GM12878 (cell line): Measurements from ENCODE around the gene PTGES3L. TPM values are rescaled to one million over a fixed set of nuclear protein-coding genes. Genes with fewer than 3 reads are reported as not detected.

Source experiments
- ATAC-seq: fragments of 200-7000 bp; cut with Tn5 transposase; 3 replicates; pipeline ENCODE4 v1.9.1; 2020; ENCODE audit warnings: mild to moderate bottlenecking, moderate library complexity
- BruUV-seq: library from RNA; stranded (reverse); fragments of 400-500 nt; replicated peaks from 2 replicates; lab custom pipeline; 2021; lab: Mats Ljungman, UMichigan
- CTCF ChIA-PET: fragments of 300-600 bp; sonication (Branson Sonifier 250); formaldehyde crosslinking; extraction: SDS; loops from one replicate; lab custom pipeline; 2021; ENCODE audit warnings: inconsistent platforms; lab: Yijun Ruan, JAX
- POLR2A ChIA-PET: fragments of 350-600 bp; formaldehyde crosslinking; extraction: SDS; loops from one replicate; lab custom pipeline; 2021; ENCODE audit warnings: inconsistent platforms; lab: Charles Lee
- RAD21 ChIA-PET: fragments of 300-600 bp; sonication (Branson Sonifier 250); formaldehyde crosslinking; loops from one replicate; lab custom pipeline; 2023; ENCODE audit warnings: antibody characterized with exemption; ENCODE audit not compliant: unreplicated experiment; lab: Charles Lee
- SMC1A ChIA-PET: fragments of 300-600 bp; sonication (Branson Sonifier 250); formaldehyde crosslinking; loops from one replicate; lab custom pipeline; 2023; ENCODE audit not compliant: unreplicated experiment, uncharacterized antibody; lab: Charles Lee
- DNase-seq: peaks from one replicate; pipeline ENCODE4 v3.0.0-alpha.2; 2011; ENCODE audit warnings: low read depth, low spot score
- FAIRE-seq: peaks from 3 replicates; lab custom pipeline; 2011; peaks lifted over from hg19 to GRCh38; lab: Jason Lieb, UNC
- H2AFZ ChIP-seq: 2 replicates; pipeline ENCODE4 v1.6.0; 2011; ENCODE audit warnings: low read depth, low read length, control low read depth; ENCODE audit not compliant: control insufficient read depth
- H3K27ac ChIP-seq: 2 replicates; pipeline ENCODE4 v1.5.1; 2011; ENCODE audit warnings: control low read depth; ENCODE audit not compliant: control insufficient read depth, insufficient read depth
- H3K27me3 ChIP-seq, 2 experiments: replicated peaks in 1 of 2; 2 replicates each; pipeline versions ENCODE4 v1.6.0 to v1.6.1; 2011; ENCODE audit warnings: low read length in 1 of 2; ENCODE audit not compliant: control insufficient read depth in 2 of 2, insufficient read depth in 2 of 2
- H3K36me3 ChIP-seq, 2 experiments: 2 replicates each; pipeline ENCODE4 v1.5.1; 2011; ENCODE audit warnings: low read length in 1 of 2; ENCODE audit not compliant: control insufficient read depth in 2 of 2, insufficient read depth in 2 of 2
- H3K4me1 ChIP-seq: 2 replicates; pipeline ENCODE4 v1.6.1; 2011; ENCODE audit warnings: mild to moderate bottlenecking, low read length, moderate library complexity, mixed read lengths; ENCODE audit not compliant: control insufficient read depth, insufficient read depth
- H3K4me2 ChIP-seq: 2 replicates; pipeline ENCODE4 v1.6.0; 2011; ENCODE audit warnings: control low read depth; ENCODE audit not compliant: control insufficient read depth, insufficient read depth
- H3K4me3 ChIP-seq: fragments of 200-600 bp; sonication (generic); 2 replicates; pipeline ENCODE4 v1.5.1; 2016
- H3K79me2 ChIP-seq: 2 replicates; pipeline ENCODE4 v1.6.0; 2011; ENCODE audit warnings: low read length; ENCODE audit not compliant: control insufficient read depth, insufficient read depth
- H3K9ac ChIP-seq: 2 replicates; pipeline ENCODE4 v1.8.0; 2011; ENCODE audit warnings: low read length, control low read depth, mixed read lengths; ENCODE audit not compliant: control insufficient read depth, insufficient read depth
- H3K9me3 ChIP-seq: replicated peaks from 3 replicates; pipeline ENCODE4 v1.5.1; 2011; ENCODE audit warnings: mild to moderate bottlenecking, low read length; ENCODE audit not compliant: control insufficient read depth, insufficient read depth
- H4K20me1 ChIP-seq: 2 replicates; pipeline ENCODE4 v1.6.0; 2011; ENCODE audit not compliant: control insufficient read depth, insufficient read depth
- NR2F1 ChIP-seq: fragments of 450-650 bp; conservative IDR thresholded peaks from 2 replicates; pipeline ENCODE4 v1.6.1; 2017; ENCODE audit warnings: mild to moderate bottlenecking
- SIN3A ChIP-seq: IDR thresholded peaks from 2 replicates; pipeline ENCODE4 v1.6.1; 2012; ENCODE audit warnings: low read depth, low read length, improper control_type of control experiment
- ZNF24 ChIP-seq: fragments of 450-650 bp; IDR thresholded peaks from 2 replicates; pipeline ENCODE4 v1.6.1; 2017; ENCODE audit warnings: antibody characterized with exemption, mild to moderate bottlenecking
- WGBS: methylation state at CpG from one replicate; pipeline ENCODE4 v1.1.6; 2016; ENCODE audit warnings: low lambda C conversion rate; ENCODE audit not compliant: insufficient replicate concordance, insufficient coverage; ENCODE audit errors: missing lambda C conversion rate; 5-methylcytosine and 5-hydroxymethylcytosine counted together
- in situ Hi-C: fragments of 300-500 bp; cut with MboI; formaldehyde crosslinking; loops from 9 replicates; pipeline ENCODE4 v1.14.3; 2018; ENCODE audit warnings: mixed read lengths
- intact Hi-C: fragments of 100-400 bp; cut with micrococcal nuclease; formaldehyde crosslinking; loops from one replicate; pipeline ENCODE4 v1.14.2; 2022; ENCODE audit not compliant: unreplicated experiment
- polyA plus RNA-seq, 11 experiments: library from polyadenylated mRNA; depleted of rRNA in 4 of 11; unstranded in 6 of 11; stranded (reverse) in 5 of 11; fragments of >200 nt; fragmentation: Nextera tagmentation in 4 of 11; fragmentation: Illumina TruSeq in 1 of 11; extraction: Ambion mirVana in 4 of 11; extraction: Trizol in 1 of 11; gene quantifications; 1 replicate in 1 of 11; 2 replicates in 10 of 11; pipeline versions ENCODE4 v1.2.1 to v1.2.3, GENCODE V29; 2011 to 2016; ENCODE audit warnings: inconsistent platforms in 2 of 11, missing spikeins in 2 of 11, low read depth in 1 of 11
- total RNA-seq, 4 experiments: library from RNA; depleted of rRNA in 3 of 4; stranded (reverse); fragments of >200 nt in 3 of 4; fragmentation: Illumina TruSeq in 1 of 4; extraction: Trizol in 1 of 4; gene quantifications; 2 replicates each; pipeline versions ENCODE4 v1.2.1 to v1.2.3, GENCODE V29; 2013 to 2021
- TF ChIP-seq, protein P1 (sequence below): IDR thresholded peaks from 2 replicates; pipeline ENCODE4 v1.6.1; 2012; ENCODE audit warnings: mild to moderate bottlenecking, low read depth, low read length

PTGES3L gene
- total and polyA plus RNA-seq, 10 of the 15 experiments (the other 5 are each of a cell fraction or from before 2014, with no cell fraction given): 0.11 to 2.3 (median 0.98) TPM

DNA sequence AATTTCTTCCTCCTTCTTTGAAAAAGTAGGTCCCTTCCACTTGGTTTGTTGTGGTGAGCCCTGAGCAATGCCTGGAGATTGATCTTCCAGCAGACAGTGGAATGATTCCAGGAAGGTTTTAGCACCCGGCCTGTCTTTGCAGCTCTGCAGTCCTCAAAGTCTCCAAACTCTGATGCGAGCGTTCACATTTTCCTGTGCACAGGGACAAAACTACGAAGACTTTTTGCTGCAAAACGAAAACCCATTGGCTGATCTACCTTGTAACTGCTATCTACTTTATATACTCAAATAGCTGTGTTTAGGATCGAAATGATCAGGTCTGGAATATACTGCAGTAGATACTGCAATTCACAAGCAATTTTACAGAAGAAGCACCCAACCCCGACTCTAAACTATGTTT lies 57.6 kb downstream of the PTGES3L start:
- TF ChIP-seq, protein P1, sequence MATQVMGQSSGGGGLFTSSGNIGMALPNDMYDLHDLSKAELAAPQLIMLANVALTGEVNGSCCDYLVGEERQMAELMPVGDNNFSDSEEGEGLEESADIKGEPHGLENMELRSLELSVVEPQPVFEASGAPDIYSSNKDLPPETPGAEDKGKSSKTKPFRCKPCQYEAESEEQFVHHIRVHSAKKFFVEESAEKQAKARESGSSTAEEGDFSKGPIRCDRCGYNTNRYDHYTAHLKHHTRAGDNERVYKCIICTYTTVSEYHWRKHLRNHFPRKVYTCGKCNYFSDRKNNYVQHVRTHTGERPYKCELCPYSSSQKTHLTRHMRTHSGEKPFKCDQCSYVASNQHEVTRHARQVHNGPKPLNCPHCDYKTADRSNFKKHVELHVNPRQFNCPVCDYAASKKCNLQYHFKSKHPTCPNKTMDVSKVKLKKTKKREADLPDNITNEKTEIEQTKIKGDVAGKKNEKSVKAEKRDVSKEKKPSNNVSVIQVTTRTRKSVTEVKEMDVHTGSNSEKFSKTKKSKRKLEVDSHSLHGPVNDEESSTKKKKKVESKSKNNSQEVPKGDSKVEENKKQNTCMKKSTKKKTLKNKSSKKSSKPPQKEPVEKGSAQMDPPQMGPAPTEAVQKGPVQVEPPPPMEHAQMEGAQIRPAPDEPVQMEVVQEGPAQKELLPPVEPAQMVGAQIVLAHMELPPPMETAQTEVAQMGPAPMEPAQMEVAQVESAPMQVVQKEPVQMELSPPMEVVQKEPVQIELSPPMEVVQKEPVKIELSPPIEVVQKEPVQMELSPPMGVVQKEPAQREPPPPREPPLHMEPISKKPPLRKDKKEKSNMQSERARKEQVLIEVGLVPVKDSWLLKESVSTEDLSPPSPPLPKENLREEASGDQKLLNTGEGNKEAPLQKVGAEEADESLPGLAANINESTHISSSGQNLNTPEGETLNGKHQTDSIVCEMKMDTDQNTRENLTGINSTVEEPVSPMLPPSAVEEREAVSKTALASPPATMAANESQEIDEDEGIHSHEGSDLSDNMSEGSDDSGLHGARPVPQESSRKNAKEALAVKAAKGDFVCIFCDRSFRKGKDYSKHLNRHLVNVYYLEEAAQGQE: no peak
- TF ChIP-seq SIN3A (no peak), ZNF24 (no peak), NR2F1 (no peak)
- TF ChIP-seq, all 136 proteins: peak for 0
- Histone ChIP-seq H4K20me1 (no peaks in the 10 kb centered on the region), H3K9me3 (no peaks in the 10 kb centered on the region), H2AFZ (no peak overlapping the region), H3K27me3 (no peaks in the 10 kb centered on the region; a peak in 1 of 4 replicates), H3K36me3 (no peaks in the 10 kb centered on the region), H3K79me2 (no peaks in the 10 kb centered on the region), H3K4me1 (no peaks in the 10 kb centered on the region), H3K9ac (no peak overlapping the region), H3K4me3 (no peak overlapping the region), H3K27ac (no peak overlapping the region), H3K4me2 (no peak overlapping the region)
- ChIA-PET POLR2A (no interaction called here), CTCF (interaction anchor here (0.5 kb wide), 1 partner anchor 76 kb away, joined by 3 read pairs; the partner anchor contains the start of gene RPL27), RAD21 (no interaction called here), SMC1A (interaction anchor here (0.6 kb wide), 1 partner anchor 417 kb away, joined by 3 read pairs; no protein-coding TSS in a partner anchor)
- WGBS: 56% methylated on average over 7 of the region's 7 CpGs
- in situ Hi-C loops: no loop called here
- FAIRE-seq (no peak), DNase-seq (no peak), ATAC-seq (no peak)
- intact Hi-C loops: no loop called here
- no TSS peak for BruUV-seq
